NB4 (cell line): ENCODE measurements around the gene IFI27L2.

ENCODE experiments used
- CTCF ChIP-seq: IDR thresholded peaks from one replicate; pipeline ENCODE4 v1.5.1; 2012; ENCODE audit warnings: low read depth, low read length
- MAX ChIP-seq: IDR thresholded peaks from 2 replicates; pipeline ENCODE4 v1.6.1; 2011; ENCODE audit warnings: low read depth, low read length

GRCh38 chr14:94093418-94093817, 36.0 kb downstream of the IFI27L2 start:
- TF ChIP-seq CTCF (no peak), MAX (no peak)
